ENCODE results near the gene CD248. TPM values are rescaled to one million over a fixed set of nuclear protein-coding genes. Genes with fewer than 3 reads are reported as not detected.
"Not testable (repeated sequence)": the region's sequence is repeated elsewhere in the genome, so short reads cannot be mapped to it uniquely, and the experiment has no call there.

Gene CD248
- total RNA-seq, 1 donor from 2014 or later, result 20.7 TPM

- peak; percentile 82 for DNase-seq (ENCODE audit: low spot score)
Observed at GRCh38 chr11:66328302-66329144, 11.7 kb upstream of the CD248 start.

DNA sequence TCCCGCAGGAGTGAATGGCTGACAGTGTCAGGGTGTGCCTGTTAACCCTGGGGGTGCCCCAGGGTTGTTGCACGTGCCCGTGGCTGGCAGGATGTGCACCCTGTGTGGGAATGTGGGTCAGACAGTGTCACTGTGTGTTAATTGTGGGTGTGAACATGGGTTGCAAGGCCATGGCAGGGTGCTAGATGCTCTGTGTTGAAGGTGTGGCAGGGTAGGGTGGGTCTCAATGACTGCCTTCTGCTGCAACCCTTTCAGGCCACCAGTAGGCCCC is 11.1 kb upstream of the CD248 start:
- no peak for DNase-seq (ENCODE audit: low spot score)

- DNase-seq (ENCODE audit: low spot score), result peak; percentile 85
Observed at GRCh38 chr11:66327171-66328030, 10.6 kb upstream of the CD248 start.

DNA sequence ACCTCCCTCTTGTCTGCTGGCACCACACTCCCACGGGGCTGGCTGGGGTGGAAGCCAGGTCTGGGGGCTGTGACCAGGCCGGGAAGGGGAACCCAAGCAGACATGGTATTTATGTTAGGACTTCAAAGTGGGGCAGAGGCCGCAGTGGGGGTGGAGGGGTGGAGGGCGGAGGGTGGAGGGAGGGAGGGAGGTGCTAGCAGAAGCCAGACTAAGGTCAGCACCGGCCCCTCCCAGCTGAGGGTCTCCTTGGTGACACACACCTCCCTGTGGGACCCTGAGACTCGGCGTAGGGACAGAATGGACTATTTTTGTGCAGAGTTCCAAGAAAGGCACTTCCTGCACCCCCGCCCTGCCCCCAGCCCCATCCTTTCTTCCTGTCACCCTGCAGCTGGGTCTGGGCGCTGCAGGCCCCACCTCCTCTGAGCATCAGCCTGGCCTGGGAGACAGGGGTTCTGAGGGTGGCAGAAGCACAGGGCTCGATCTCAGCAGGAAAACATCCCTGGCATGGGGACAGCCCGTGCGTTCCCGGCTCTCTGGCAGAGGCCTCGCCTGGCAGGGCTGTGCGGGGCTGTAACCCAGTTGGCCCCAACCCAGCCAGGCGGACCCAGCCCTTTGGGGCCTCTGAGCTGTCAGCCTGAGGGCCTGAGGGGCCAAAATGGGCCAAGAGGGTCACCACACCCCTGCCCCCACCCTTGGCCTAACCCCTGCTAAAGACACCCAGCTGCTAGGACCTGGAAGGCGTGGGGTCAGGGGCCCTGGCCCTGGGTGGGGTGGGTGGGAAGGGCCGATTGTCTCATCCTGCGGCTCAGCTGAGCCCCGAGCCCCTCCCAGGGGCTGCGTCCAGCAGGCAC is 9.6 kb upstream of the CD248 start:
- peak; percentile 80 for DNase-seq (ENCODE audit: low spot score)

GRCh38 chr11:66325263-66325671 is 8.4 kb upstream of the CD248 start:
- no peak for DNase-seq (ENCODE audit: low spot score)

- DNase-seq (ENCODE audit: low spot score), result peak; percentile 73
Observed at GRCh38 chr11:66324664-66325063, 7.8 kb upstream of the CD248 start.

DNA sequence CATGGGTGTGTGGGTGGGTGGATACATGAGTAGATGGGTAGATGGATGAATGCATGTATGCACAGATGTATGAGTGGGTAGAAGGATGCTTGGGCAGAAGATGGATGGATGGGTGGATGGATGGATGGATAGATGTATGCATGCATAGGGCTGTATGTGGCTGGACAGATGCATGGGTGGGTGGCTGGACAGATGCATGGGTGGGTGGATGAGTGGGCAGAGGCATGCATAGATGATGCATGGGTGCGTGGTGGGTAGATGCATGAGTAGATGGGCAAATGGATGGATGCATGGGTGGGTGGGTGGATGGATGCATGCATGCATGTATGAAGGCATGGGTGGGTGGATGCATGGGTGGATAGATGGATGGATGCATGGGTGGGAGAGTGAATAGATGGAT is 6.8 kb upstream of the CD248 start:
- no peak for DNase-seq (ENCODE audit: low spot score)

GRCh38 chr11:66322732-66323427 is 6.0 kb upstream of the CD248 start:
- DNase-seq (ENCODE audit: low spot score), result no peak

GRCh38 chr11:66321606-66322005 is 4.8 kb upstream of the CD248 start:
- no peak for DNase-seq (ENCODE audit: low spot score)

DNA sequence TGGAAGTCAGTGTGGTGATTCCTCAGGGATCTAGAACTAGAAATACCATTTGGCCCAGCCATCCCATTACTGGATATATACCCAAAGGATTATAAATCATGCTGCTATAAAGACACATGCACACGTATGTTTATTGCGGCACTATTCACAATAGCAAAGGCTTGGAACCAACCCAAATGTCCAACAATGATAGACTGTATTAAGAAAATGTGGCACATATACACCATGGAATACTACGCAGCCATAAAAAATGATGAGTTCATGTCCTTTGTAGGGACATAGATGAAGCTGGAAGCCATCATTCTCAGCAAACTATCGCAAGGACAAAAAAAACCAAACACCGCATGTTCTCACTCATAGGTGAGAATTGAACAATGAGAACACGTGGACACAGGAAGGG is 3.9 kb upstream of the CD248 start:
- DNase-seq (ENCODE audit: low spot score), result not testable (repeated sequence)

- DNase-seq (ENCODE audit: low spot score), result not testable (repeated sequence)
Observed at GRCh38 chr11:66320289-66320688, 3.4 kb upstream of the CD248 start.

GRCh38 chr11:66318600-66318970 is 1.7 kb upstream of the CD248 start:
- DNase-seq (ENCODE audit: low spot score), result no peak

DNA sequence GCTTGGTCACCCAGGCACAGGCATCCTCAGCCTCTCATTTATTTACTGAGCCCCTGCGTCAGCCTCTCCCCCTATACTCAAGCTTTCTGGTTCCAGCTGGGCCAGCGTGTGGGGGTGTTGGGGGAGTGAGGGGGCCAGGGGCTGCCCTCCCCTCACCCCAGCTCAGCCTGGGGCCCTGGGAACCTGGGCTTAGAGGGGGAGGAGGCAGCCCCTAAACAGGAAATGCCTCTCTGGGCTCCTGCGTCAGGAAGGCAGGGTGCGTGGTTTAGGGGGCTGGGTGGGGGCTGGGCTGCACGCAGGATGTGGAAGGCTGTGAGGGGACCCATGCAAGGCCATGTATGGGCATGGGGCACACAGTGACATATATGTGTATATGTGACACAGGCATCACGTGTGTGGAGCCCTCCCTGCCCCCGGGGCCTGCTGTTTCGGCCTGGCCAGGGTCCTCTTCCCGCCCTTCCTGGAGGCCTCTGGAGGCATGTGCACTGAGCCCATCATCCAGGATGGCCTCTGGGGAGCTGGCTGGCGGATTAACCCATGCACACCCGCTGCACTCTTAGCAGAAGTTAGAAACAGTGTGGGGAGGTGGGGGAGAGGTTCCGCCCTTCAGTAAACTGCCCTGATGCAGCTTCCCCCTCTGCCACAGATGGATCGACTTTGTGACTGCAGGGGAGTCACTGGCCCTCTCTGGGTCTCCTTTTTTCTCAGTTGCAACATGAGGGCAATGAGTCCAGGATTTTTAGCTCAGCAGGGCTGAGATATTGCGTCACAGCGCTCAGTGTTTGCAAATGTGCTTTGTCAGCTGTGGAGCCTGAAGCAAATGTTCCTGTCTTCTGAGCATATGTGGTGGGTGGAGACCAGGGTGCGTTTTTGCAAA is 1.1 kb upstream of the CD248 start:
- peak; percentile 92 for DNase-seq (ENCODE audit: low spot score)

- DNase-seq (ENCODE audit: low spot score), result peak; percentile 85
Observed at GRCh38 chr11:66317322-66317722, 478 bp upstream of the CD248 start.

GRCh38 chr11:66315921-66316811 is 678 bp downstream of the CD248 start:
- no peak for DNase-seq (ENCODE audit: low spot score)

DNA sequence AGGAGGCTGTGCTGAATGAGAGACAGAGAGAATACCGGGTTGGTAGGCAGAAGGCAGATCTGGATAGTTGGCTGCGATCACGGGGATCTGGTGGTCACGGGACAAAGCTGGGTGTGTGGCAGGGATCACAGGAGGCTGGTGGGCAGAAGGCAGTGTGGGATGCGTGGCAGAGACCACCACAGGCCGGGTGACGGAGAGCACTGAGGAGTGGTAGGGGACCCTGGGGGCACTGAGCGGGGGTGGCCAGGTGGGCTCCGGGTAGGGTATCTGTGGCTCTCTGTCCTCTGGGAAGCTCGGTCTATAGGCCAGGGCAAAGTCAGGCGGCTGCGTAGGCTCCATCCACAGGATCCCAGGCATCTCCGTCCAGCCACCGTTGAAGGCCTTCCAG is 1.4 kb downstream of the CD248 start:
- no peak for DNase-seq (ENCODE audit: low spot score)

DNA sequence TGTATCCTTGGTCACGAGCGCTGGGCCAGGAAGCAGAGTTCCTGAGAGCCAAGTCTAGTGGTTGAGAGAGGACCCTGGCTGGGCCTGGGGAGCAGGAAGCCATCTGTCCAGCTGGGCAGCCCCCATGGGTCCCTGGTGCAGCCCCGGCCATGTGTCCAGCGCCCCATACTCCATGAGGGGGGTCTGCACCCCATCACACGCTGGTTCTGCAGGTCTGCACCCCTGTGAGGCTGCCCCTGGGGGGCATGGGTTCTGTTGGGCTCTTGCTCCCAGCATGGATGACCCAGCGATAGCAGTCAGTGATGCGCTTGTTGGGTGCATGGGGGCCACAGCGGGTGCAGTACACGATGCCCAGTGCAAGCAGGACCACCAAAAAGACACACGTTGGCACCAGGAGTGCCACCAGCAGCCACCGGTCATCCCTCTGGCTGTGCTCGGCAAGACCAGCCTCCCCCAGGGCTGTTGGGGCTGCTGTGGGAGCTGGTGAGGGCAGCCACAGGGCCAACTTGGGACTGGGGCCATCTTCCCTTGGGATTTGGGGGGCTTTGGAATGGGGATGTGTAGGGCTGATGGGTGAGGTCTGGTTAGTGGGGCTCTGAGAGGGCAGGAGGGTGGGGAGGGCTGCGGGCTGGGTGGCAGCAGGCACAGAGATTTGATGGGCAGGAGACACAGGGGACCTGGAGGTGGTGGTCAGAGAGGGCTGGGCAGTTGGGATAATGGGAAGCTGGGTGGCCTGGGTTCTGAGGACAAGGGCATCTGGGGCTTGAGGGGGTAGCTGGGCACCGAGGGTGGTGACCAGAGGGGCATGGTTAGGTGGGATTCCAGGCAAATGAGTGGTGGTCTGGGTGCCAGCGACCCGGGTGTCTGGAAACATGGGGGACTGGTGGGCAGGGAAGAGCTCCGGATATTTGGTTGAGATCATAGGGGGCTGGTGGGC is 2.0 kb downstream of the CD248 start:
- no peak for DNase-seq (ENCODE audit: low spot score)

DNA sequence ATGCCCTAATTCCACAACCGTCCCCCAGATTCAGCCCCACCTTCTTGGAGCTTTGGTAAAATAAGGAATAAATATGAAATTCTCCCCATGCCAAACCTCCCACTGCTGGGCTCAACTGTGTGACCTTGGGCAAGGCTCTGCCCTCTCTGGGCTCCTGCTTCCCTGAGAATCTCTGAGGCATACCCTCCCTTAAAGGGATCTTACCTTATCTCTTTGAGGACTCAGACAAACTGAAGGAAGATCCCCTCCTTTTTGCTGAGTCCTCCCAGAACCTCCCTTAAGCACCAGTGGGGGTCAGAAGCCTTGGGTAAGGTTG is 2.7 kb downstream of the CD248 start:
- no peak for DNase-seq (ENCODE audit: low spot score)
